ENCODE data around the gene GRID2. TPM values are rescaled to one million over a fixed set of nuclear protein-coding genes. Genes with fewer than 3 reads are reported as not detected.

The GRID2 gene
- total RNA-seq, 6 experiments from 2014 or later = not detected

- DNase-seq (no peak), ATAC-seq (no peak)
- WGBS (ENCODE audit: insufficient coverage, low coverage, low lambda C conversion rate, missing lambda C conversion rate) = 53% methylated on average over 7 of the region's 7 CpGs
- intact Hi-C loops (cut with DNase I) = no loop called here
- H3K4me1 ChIP-seq = no peaks in the 10 kb centered on the region
- H3K36me3 ChIP-seq = no peaks in the 10 kb centered on the region
- TF ChIP-seq POLR2A (IDR thresholded peaks at IDR 0.05) (no peak), CTCF (IDR thresholded peaks at IDR 0.05) (no peak)
- no peak overlapping the region for H3K27ac ChIP-seq
- no peak overlapping the region for H3K4me3 ChIP-seq
- no peaks in the 10 kb centered on the region for H3K27me3 ChIP-seq
- H3K9me3 ChIP-seq = no peaks in the 10 kb centered on the region
Measured at GRCh38 chr4:92455329-92455839, 151.6 kb downstream of the GRID2 start.

DNA sequence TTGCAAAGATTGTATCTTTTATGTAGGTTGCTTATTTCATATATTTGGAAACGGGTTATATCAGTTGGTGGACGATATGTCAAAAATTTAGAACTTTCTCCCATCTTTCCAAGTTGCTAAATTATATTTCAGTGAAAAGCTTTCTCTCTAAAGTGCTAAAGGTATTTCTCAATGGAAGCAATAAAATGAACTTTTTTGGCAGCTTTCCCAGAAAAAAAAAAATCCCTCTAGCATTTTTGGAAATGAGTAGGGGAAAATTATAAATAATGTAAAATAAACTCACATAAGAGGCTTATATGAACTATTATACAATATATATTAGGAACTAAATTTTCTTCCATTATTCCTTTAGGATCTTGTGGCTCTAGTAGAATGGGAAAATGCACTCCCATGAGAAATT is 152.2 kb downstream of the GRID2 start:
- Histone ChIP-seq H3K4me1 (no peaks in the 10 kb centered on the region), H3K27me3 (no peaks in the 10 kb centered on the region), H3K4me3 (no peak overlapping the region), H3K9me3 (no peaks in the 10 kb centered on the region), H3K27ac (no peak overlapping the region), H3K36me3 (no peaks in the 10 kb centered on the region)
- 24% methylated on average over 2 of the region's 2 CpGs for WGBS (ENCODE audit: insufficient coverage, low coverage, low lambda C conversion rate, missing lambda C conversion rate)
- ATAC-seq (no peak), DNase-seq (no peak)
- TF ChIP-seq CTCF (IDR thresholded peaks at IDR 0.05) = no peak
- TF ChIP-seq POLR2A (IDR thresholded peaks at IDR 0.05) = no peak
- intact Hi-C loops (cut with DNase I) = no loop called here

DNA sequence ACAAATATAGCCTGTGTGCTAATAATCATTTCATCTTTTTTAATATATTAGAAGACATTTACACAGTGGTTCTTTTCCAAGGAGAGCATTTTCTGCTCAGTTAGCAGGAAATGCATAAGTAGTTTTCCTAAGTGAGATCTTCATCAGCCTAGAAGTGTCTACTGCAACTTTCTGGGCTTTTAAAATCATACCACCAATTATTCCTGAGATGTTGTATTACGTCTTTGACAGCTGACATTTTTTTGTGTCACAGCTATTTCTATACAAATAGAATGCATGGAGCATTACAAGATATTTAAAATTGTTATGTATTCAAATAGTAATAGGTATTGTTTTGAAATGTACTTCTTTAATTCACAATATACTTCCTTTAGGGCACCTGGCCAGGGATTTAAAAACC is 158.0 kb downstream of the GRID2 start:
- Histone ChIP-seq H3K4me1 (no peaks in the 10 kb centered on the region), H3K4me3 (no peak overlapping the region), H3K27ac (no peak overlapping the region), H3K36me3 (no peaks in the 10 kb centered on the region), H3K27me3 (no peaks in the 10 kb centered on the region), H3K9me3 (no peaks in the 10 kb centered on the region)
- ATAC-seq (no peak), DNase-seq (no peak)
- no peak for TF ChIP-seq POLR2A (IDR thresholded peaks at IDR 0.05)
- no peak for TF ChIP-seq CTCF (IDR thresholded peaks at IDR 0.05)
- intact Hi-C loops (cut with DNase I) = no loop called here
- WGBS (ENCODE audit: insufficient coverage, low coverage, low lambda C conversion rate, missing lambda C conversion rate) = 53% methylated on average over 1 of the region's 1 CpG

DNA sequence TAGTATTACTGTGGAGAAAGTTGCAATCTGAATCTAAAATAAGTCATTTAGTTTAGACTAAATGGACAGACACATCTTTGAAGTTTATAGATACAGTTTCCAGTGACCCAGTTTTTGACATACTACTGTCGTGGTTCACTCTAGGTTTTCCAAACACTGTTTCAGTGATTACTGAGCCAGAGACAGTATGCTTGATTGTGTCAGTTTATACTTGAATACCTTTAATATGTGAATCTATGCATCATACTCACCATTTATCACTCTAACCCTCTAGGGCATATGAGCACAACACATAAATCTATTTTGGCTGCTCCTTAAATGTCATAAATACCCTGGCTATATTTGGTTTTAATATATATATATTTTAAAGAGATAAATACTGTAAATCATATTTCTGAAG is 173.5 kb downstream of the GRID2 start:
- 50% methylated on average over 1 of the region's 1 CpG for WGBS (ENCODE audit: insufficient coverage, low coverage, low lambda C conversion rate, missing lambda C conversion rate)
- Histone ChIP-seq H3K36me3 (no peaks in the 10 kb centered on the region), H3K4me1 (no peaks in the 10 kb centered on the region), H3K27me3 (no peaks in the 10 kb centered on the region), H3K27ac (no peak overlapping the region), H3K4me3 (no peak overlapping the region), H3K9me3 (no peaks in the 10 kb centered on the region)
- intact Hi-C loops (cut with DNase I) = no loop called here
- ATAC-seq (no peak), DNase-seq (no peak)
- TF ChIP-seq CTCF (IDR thresholded peaks at IDR 0.05) (no peak), POLR2A (IDR thresholded peaks at IDR 0.05) (no peak)

DNA sequence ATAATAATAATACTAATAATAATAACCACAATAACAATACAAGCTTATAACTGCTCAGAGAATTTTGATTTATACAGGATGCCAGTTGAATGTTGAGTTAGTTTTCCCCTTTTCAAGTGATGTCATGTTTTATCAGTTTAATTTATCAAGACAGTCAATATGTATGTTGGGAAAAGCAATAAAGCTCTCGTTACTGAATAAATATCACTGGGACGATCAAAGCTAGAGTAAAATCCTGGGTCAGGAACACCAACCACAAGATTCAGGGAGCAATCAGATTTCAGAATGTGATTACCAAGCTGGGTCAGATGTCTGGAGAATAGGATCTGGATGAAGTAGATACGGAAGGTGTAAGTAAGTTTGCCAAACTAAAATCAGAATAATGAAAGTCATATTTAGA is 179.6 kb downstream of the GRID2 start:
- WGBS (ENCODE audit: insufficient coverage, low coverage, low lambda C conversion rate, missing lambda C conversion rate) = 35% methylated on average over 3 of the region's 3 CpGs
- no peaks in the 10 kb centered on the region for H3K9me3 ChIP-seq
- ATAC-seq (no peak), DNase-seq (no peak)
- no peaks in the 10 kb centered on the region for H3K4me1 ChIP-seq
- H3K36me3 ChIP-seq = no peaks in the 10 kb centered on the region
- H3K27me3 ChIP-seq = no peaks in the 10 kb centered on the region
- no peak for TF ChIP-seq POLR2A (IDR thresholded peaks at IDR 0.05)
- no peak for TF ChIP-seq CTCF (IDR thresholded peaks at IDR 0.05)
- no peak overlapping the region for H3K27ac ChIP-seq
- H3K4me3 ChIP-seq = no peak overlapping the region
- intact Hi-C loops (cut with DNase I) = no loop called here
